Dermis microvascular lymphatic vessel endothelial cell (primary cell): ENCODE measurements around the gene ATP1A1. TPM values are rescaled to one million over a fixed set of nuclear protein-coding genes. Genes with fewer than 3 reads are reported as not detected.
A peak's percentile ranks its signal among the peaks of the same experiment; 100 is the strongest.

Source experiments
- DNase-seq, 2 donors: peaks; one replicate each; pipeline versions ENCODE4 v3.0.0 to v3.0.0-alpha.2; 2010; ENCODE audit warnings: low read depth in 2 of 2
- total RNA-seq: library from RNA; depleted of rRNA; stranded (reverse); fragments of >200 nt; gene quantifications from 2 replicates; pipeline ENCODE4 v1.2.1, GENCODE V29; 2014

ATP1A1 gene
- total RNA-seq, 1 donor from 2014 or later: 191 TPM

GRCh38 chr1:116435806-116436610 is 63.0 kb downstream of the ATP1A1 start:
- DNase-seq: no peak

DNA sequence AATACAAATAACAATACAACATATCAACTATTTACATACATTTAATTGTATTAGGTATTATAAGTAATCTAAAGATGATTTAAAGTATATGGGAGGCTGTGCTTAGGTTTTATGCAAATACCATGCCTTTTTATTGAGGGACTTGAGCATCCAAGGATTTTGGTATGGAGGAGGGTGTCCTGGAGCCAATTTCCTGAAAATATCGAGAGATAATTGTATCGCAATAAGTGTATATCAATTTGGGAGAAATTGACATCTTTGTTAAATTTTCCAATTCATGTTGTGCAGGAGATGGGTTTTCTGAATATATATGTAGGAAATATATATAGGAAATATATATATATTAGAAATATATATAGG is 63.5 kb downstream of the ATP1A1 start:
- no peak for DNase-seq

GRCh38 chr1:116439701-116440100 is 66.7 kb downstream of the ATP1A1 start:
- peak in 1 of 2 donors; percentile 66 for DNase-seq

- no peak for DNase-seq
Observed at GRCh38 chr1:116440731-116441130, 67.7 kb downstream of the ATP1A1 start.

GRCh38 chr1:116445534-116445933 is 72.5 kb downstream of the ATP1A1 start:
- DNase-seq: no peak

DNA sequence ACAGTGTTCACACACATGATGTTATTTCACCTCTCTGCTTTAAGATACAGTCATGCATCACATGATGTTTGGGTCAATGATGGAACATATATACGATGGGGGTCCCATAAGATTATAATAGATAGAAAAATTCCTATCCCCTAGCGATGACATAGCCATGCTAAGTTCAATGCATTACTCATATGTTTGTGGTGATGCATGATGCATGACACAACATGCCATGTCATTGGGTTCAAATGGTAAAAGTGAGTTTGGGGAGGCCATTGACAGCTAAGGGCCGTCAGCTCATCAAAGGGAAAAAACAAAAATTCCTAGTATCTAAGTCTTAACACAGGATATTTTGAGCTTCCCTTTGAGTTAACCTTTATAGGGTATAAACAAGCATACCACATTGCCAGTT is 73.6 kb downstream of the ATP1A1 start:
- no peak for DNase-seq

- DNase-seq: peak in 1 of 2 donors; percentile 17
Observed at GRCh38 chr1:116448785-116449385, 75.8 kb downstream of the ATP1A1 start.

- DNase-seq: no peak
Observed at GRCh38 chr1:116449578-116449977, 76.5 kb downstream of the ATP1A1 start.

GRCh38 chr1:116451702-116452101 is 78.7 kb downstream of the ATP1A1 start:
- DNase-seq: no peak

GRCh38 chr1:116453481-116453880 is 80.4 kb downstream of the ATP1A1 start:
- no peak for DNase-seq

DNA sequence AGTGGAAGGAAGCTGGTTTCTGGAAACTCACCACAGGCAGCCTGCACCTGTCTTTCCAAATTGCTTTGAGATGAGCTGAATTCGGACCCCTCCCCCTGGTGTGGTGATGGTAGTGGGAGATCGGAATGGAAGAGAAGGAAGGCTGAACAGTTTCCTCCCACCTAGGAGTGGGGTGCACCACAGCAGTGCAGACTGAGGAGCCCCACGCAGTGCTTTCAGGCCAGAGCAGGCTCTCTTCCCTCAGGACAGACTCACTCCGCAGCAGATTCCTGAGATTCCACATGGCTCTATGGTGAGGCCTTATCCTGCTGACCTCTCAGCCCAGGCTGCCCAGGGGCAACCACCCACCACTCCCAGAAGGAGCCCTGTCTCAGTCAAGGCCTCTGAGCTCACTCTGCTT is 80.9 kb downstream of the ATP1A1 start:
- no peak for DNase-seq

Other genes starting within 250 kb of the ATP1A1 start
- gene CD58, start 197.8 kb downstream of the ATP1A1 start, total RNA-seq: 19.6 and 24.8 TPM in 2 replicates